ENCODE measurements around the gene WASF2. TPM values are rescaled to one million over a fixed set of nuclear protein-coding genes. Genes with fewer than 3 reads are reported as not detected.
"Not testable (repeated sequence)": the region's sequence is repeated elsewhere in the genome, so short reads cannot be mapped to it uniquely, and the experiment has no call there.

Gene WASF2
- total RNA-seq, 2 donors from 2014 or later, result 146 to 197 TPM

- Mint-ChIP-seq H3K4me3 (no peak overlapping the region), H3K36me3 (ENCODE audit: insufficient read depth in 2 of 2) (no peaks in the 10 kb centered on the region), H3K4me1 (ENCODE audit: low read depth) (peaks cover 23% of the 10 kb centered on the region), H3K27me3 (ENCODE audit: low read depth) (peaks cover 10% of the 10 kb centered on the region), H3K9me3 (no peaks in the 10 kb centered on the region), H3K27ac (no peak overlapping the region)
- ATAC-seq (replicated peaks in 1 of 2), result no peak
- peak; percentile 78 to 79 for DNase-seq
Measured at GRCh38 chr1:27388337-27389005, 101.5 kb downstream of the WASF2 start.

- not testable (repeated sequence) for H3K9me3 Mint-ChIP-seq; H3K4me3 Mint-ChIP-seq; H3K4me1 Mint-ChIP-seq (ENCODE audit: low read depth); DNase-seq; H3K27ac Mint-ChIP-seq; ATAC-seq (replicated peaks in 1 of 2); H3K36me3 Mint-ChIP-seq (ENCODE audit: insufficient read depth in 2 of 2)
- peaks cover 10% of the 10 kb centered on the region for H3K27me3 Mint-ChIP-seq (ENCODE audit: low read depth)
Measured at GRCh38 chr1:27384797-27385196, 105.2 kb downstream of the WASF2 start.

DNA sequence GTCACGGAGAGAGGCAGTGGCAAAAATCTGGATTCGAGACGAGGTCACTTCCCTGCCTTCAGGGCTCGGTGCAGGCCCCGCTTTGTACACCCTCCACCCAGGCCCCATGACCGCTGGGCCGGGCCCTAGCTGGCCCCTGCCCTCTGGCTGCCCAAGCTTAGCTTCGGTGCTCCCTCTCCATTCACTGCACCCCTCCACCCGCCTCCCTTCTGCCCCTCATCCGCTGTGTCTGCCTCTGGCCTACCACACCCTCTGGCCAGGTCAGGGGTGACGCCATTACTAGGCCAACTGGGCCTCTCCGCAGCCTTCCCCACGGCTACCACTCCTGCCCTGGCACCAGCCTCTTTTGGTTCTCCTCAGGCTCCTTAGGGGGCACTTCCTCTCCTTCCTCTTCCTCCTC is 106.3 kb downstream of the WASF2 start:
- Mint-ChIP-seq H3K36me3 (ENCODE audit: insufficient read depth in 2 of 2) (no peaks in the 10 kb centered on the region), H3K27me3 (ENCODE audit: low read depth) (peaks cover 9% of the 10 kb centered on the region), H3K27ac (no peak overlapping the region), H3K9me3 (no peaks in the 10 kb centered on the region), H3K4me3 (no peak overlapping the region), H3K4me1 (ENCODE audit: low read depth) (peaks cover 3% of the 10 kb centered on the region)
- ATAC-seq (replicated peaks in 1 of 2) (no peak), DNase-seq (no peak)

- no peaks in the 10 kb centered on the region for H3K4me1 Mint-ChIP-seq (ENCODE audit: low read depth)
- H3K36me3 Mint-ChIP-seq (ENCODE audit: insufficient read depth in 2 of 2), result no peaks in the 10 kb centered on the region
- H3K4me3 Mint-ChIP-seq, result no peak within 1 kb of the TSS
- ATAC-seq (replicated peaks in 1 of 2) (peak; percentile 35 to 47), DNase-seq (peak; percentile 37 to 50)
- H3K9me3 Mint-ChIP-seq, result no peaks in the 10 kb centered on the region
- no peak within 1 kb of the TSS for H3K27ac Mint-ChIP-seq
- H3K27me3 Mint-ChIP-seq (ENCODE audit: low read depth), result peaks cover 6% of the 10 kb centered on the region
Measured at GRCh38 chr1:27383039-27383605, 106.8 kb downstream of the WASF2 start, which contains the start of gene CD164L2. CD164L2 (minus strand) TSS chr1:27383333; CDS start chr1:27383239, 94 bp downstream.

GRCh38 chr1:27381969-27382762 is 107.8 kb downstream of the WASF2 start:
- Mint-ChIP-seq H3K4me1 (ENCODE audit: low read depth) (no peaks in the 10 kb centered on the region), H3K4me3 (no peak overlapping the region), H3K27ac (no peak overlapping the region), H3K9me3 (no peaks in the 10 kb centered on the region), H3K36me3 (ENCODE audit: insufficient read depth in 2 of 2) (no peaks in the 10 kb centered on the region), H3K27me3 (ENCODE audit: low read depth) (peaks cover 5% of the 10 kb centered on the region)
- no peak for DNase-seq
- no peak for ATAC-seq (replicated peaks in 1 of 2)

DNA sequence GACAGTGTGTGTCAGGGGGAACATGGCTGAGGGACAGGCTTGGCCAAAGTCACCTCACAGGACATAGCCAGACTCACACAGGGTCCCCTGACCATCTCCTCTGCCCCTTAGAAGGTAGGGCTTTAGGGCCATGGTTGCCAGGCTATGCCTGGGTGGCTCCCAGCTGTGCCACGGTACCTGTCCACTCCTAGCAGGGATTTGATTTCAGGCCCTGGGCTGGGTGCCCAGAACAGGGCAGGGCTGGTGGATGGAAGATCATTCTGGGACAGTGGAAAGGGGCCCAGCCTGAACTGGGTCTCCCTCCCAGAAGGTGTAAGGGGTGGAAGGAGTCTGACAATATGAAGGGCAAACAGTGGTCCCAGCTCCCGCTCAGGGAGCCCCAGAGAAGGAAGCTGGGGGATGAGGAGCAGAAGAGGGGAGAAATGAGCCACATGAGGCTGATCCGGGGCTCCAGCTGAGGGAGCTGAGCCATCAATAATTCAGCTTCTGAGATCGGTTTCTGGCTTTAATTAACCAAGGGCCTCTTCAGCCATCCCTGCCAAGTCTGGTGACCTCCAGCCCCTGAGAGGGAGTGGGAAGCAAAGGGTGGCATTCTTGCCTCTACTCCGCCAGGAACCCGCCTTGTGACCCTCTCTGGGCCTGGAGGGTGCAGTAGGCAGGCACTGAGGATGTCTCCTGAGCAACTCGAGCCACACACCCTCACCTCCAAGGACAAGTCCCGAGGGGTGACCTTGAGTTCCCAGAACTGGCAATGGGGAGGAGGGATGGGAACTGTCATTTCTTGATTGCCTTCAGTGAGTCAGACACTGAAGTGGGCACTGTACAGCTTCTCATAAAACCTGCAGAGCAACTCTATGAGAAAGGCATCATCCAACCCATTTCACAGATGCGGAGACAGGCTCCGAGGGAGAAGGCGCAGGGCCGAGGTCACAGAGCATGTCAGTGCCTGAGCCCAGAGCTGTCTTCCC is 108.9 kb downstream of the WASF2 start:
- no peak for DNase-seq
- H3K9me3 Mint-ChIP-seq, result no peaks in the 10 kb centered on the region
- no peak for ATAC-seq (replicated peaks in 1 of 2)
- H3K27me3 Mint-ChIP-seq (ENCODE audit: low read depth), result no peaks in the 10 kb centered on the region
- H3K36me3 Mint-ChIP-seq (ENCODE audit: insufficient read depth in 2 of 2), result no peaks in the 10 kb centered on the region
- H3K4me3 Mint-ChIP-seq, result no peak overlapping the region
- H3K4me1 Mint-ChIP-seq (ENCODE audit: low read depth), result no peaks in the 10 kb centered on the region
- H3K27ac Mint-ChIP-seq, result no peak overlapping the region

DNA sequence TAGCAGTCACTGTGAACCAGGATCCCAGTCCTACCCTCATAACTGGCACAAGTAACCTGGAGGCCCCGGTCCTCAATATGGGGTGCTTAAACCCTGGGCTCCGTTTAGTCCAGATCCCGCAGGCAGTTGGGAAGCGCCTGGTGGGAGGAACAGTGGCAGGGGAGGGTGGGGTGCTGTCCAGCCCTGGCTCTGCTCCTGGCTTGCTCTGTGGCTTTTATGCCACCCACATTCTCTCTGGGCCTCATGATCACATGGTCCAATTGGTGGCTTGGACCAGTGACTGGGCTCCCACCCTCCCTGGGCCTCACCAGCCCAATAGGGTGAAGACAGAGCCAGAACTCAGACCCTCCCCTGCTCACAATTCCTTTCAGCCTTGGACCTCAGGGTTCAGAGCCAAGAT is 109.7 kb downstream of the WASF2 start:
- H3K36me3 Mint-ChIP-seq (ENCODE audit: insufficient read depth in 2 of 2), result no peaks in the 10 kb centered on the region
- ATAC-seq (replicated peaks in 1 of 2) (no peak), DNase-seq (no peak)
- no peak overlapping the region for H3K27ac Mint-ChIP-seq
- no peaks in the 10 kb centered on the region for H3K4me1 Mint-ChIP-seq (ENCODE audit: low read depth)
- no peaks in the 10 kb centered on the region for H3K27me3 Mint-ChIP-seq (ENCODE audit: low read depth)
- H3K4me3 Mint-ChIP-seq, result no peak overlapping the region
- H3K9me3 Mint-ChIP-seq, result no peaks in the 10 kb centered on the region

- ATAC-seq (replicated peaks in 1 of 2) (no peak), DNase-seq (no peak)
- Mint-ChIP-seq H3K4me1 (ENCODE audit: low read depth) (no peaks in the 10 kb centered on the region), H3K27ac (no peak overlapping the region), H3K4me3 (no peak overlapping the region), H3K36me3 (ENCODE audit: insufficient read depth in 2 of 2) (no peaks in the 10 kb centered on the region), H3K27me3 (ENCODE audit: low read depth) (no peaks in the 10 kb centered on the region), H3K9me3 (no peaks in the 10 kb centered on the region)
Measured at GRCh38 chr1:27379564-27380122, 110.3 kb downstream of the WASF2 start.

GRCh38 chr1:27377760-27378495 is 112.0 kb downstream of the WASF2 start:
- ATAC-seq (replicated peaks in 1 of 2) (no peak), DNase-seq (no peak)
- Mint-ChIP-seq H3K9me3 (no peaks in the 10 kb centered on the region), H3K4me3 (no peak overlapping the region), H3K36me3 (ENCODE audit: insufficient read depth in 2 of 2) (no peaks in the 10 kb centered on the region), H3K4me1 (ENCODE audit: low read depth) (no peaks in the 10 kb centered on the region), H3K27ac (no peak overlapping the region), H3K27me3 (ENCODE audit: low read depth) (no peaks in the 10 kb centered on the region)

- H3K27me3 Mint-ChIP-seq (ENCODE audit: low read depth), result no peaks in the 10 kb centered on the region
- H3K27ac Mint-ChIP-seq, result no peak within 1 kb of the TSS
- no peak for DNase-seq
- H3K36me3 Mint-ChIP-seq (ENCODE audit: insufficient read depth in 2 of 2), result no peaks in the 10 kb centered on the region
- H3K9me3 Mint-ChIP-seq, result no peaks in the 10 kb centered on the region
- H3K4me3 Mint-ChIP-seq, result no peak within 1 kb of the TSS
- no peak for ATAC-seq (replicated peaks in 1 of 2)
- peaks cover 7% of the 10 kb centered on the region for H3K4me1 Mint-ChIP-seq (ENCODE audit: low read depth)
Measured at GRCh38 chr1:27374362-27375086, 115.4 kb downstream of the WASF2 start, which contains the start of gene FCN3. FCN3 (minus strand) TSS chr1:27374824; CDS start chr1:27374818, 6 bp downstream.

GRCh38 chr1:27372808-27373690 is 116.9 kb downstream of the WASF2 start:
- no peaks in the 10 kb centered on the region for H3K36me3 Mint-ChIP-seq (ENCODE audit: insufficient read depth in 2 of 2)
- no peaks in the 10 kb centered on the region for H3K9me3 Mint-ChIP-seq
- DNase-seq (no peak), ATAC-seq (replicated peaks in 1 of 2) (no peak)
- H3K27me3 Mint-ChIP-seq (ENCODE audit: low read depth), result no peaks in the 10 kb centered on the region
- H3K4me3 Mint-ChIP-seq, result no peak overlapping the region
- H3K27ac Mint-ChIP-seq, result no peak overlapping the region
- H3K4me1 Mint-ChIP-seq (ENCODE audit: low read depth), result peaks cover 14% of the 10 kb centered on the region
